Left kidney (tissue), 8 donors: Measurements from ENCODE around the gene CUL9. TPM values are rescaled to one million over a fixed set of nuclear protein-coding genes. Genes with fewer than 3 reads are reported as not detected.
"Not testable (repeated sequence)": the region's sequence is repeated elsewhere in the genome, so short reads cannot be mapped to it uniquely, and the experiment has no call there.

Experiments used
- DNase-seq: peaks from one replicate; pipeline ENCODE4 v3.0.0-alpha.2; 2013
- long read RNA-seq, 8 donors: transcript quantifications; one replicate each; lab custom pipeline, GENCODE V29; 2026
- polyA plus RNA-seq: library from polyadenylated mRNA; unstranded; fragments of 120-200 nt; gene quantifications from one replicate; pipeline ENCODE4 v1.2.1, GENCODE V29; 2013; ENCODE audit not compliant: insufficient read length

CUL9 gene
- polyA plus RNA-seq = 44.3 TPM
- long read RNA-seq, donor 1, partial matches to known transcripts = 0 of 1 reads
- long read RNA-seq, donor 1, other reads (novel, unspliced or antisense) = 0 of 1 reads
- long read RNA-seq, donor 2, partial matches to known transcripts = 0 of 1 reads
- long read RNA-seq, donor 2, other reads (novel, unspliced or antisense) = 0 of 1 reads
- long read RNA-seq, donor 3, partial matches to known transcripts = 0 of 1 reads
- long read RNA-seq, donor 3, other reads (novel, unspliced or antisense) = 0 of 1 reads
- long read RNA-seq, donor 4, partial matches to known transcripts = 0 of 1 reads
- long read RNA-seq, donor 4, other reads (novel, unspliced or antisense) = 0 of 1 reads
- long read RNA-seq, donor 5, partial matches to known transcripts = 0 of 1 reads
- long read RNA-seq, donor 5, other reads (novel, unspliced or antisense) = 0 of 1 reads
- long read RNA-seq, donor 6 = 0 reads
- long read RNA-seq, donor 7 = 0 reads
- long read RNA-seq, donor 8, partial matches to known transcripts = 0 of 1 reads
- long read RNA-seq, donor 8, other reads (novel, unspliced or antisense) = 0 of 1 reads

GRCh38 chr6:43181942-43182860 is at the start of gene CUL9:
TSS of gene CUL9 (plus strand) at chr6:43182196. CDS start at chr6:43184311, 2,115 bp downstream.
- DNase-seq = peak; percentile 75

- no peak for DNase-seq
These were observed 43.7 kb upstream of the CUL9 start for GRCh38 chr6:43138267-43138666.

- DNase-seq = not testable (repeated sequence)
These were observed 42.0 kb upstream of the CUL9 start for GRCh38 chr6:43139973-43140372.

- DNase-seq = no peak
These were observed 40.4 kb upstream of the CUL9 start for GRCh38 chr6:43141644-43142043.

GRCh38 chr6:43142101-43142500 is 39.9 kb upstream of the CUL9 start:
- no peak for DNase-seq

GRCh38 chr6:43143235-43144128 is 38.5 kb upstream of the CUL9 start:
- DNase-seq = peak; percentile 86

- no peak for DNase-seq
These were observed 37.1 kb upstream of the CUL9 start for GRCh38 chr6:43144879-43145278.

GRCh38 chr6:43146261-43146660 is 35.7 kb upstream of the CUL9 start:
- no peak for DNase-seq

- no peak for DNase-seq
These were observed 35.0 kb upstream of the CUL9 start for GRCh38 chr6:43146709-43147688.

- no peak for DNase-seq
These were observed 34.1 kb upstream of the CUL9 start for GRCh38 chr6:43147691-43148477.

- no peak for DNase-seq
These were observed 32.7 kb upstream of the CUL9 start for GRCh38 chr6:43149265-43149664.

GRCh38 chr6:43150051-43150751 is 31.8 kb upstream of the CUL9 start:
- no peak for DNase-seq

GRCh38 chr6:43159599-43159998 is 22.4 kb upstream of the CUL9 start:
- no peak for DNase-seq

- no peak for DNase-seq
These were observed 18.1 kb upstream of the CUL9 start for GRCh38 chr6:43163899-43164298.

- peak; percentile 83 for DNase-seq
These were observed 11.5 kb upstream of the CUL9 start for GRCh38 chr6:43170417-43170930.

- DNase-seq = peak; percentile 99
These were observed 10.9 kb upstream of the CUL9 start, which contains the start of gene SRF for GRCh38 chr6:43170931-43171706. TSS of gene SRF (plus strand) at chr6:43171269. CDS start at chr6:43171657, 388 bp downstream.

- no peak for DNase-seq
These were observed 10.3 kb upstream of the CUL9 start for GRCh38 chr6:43171707-43172103.
